Measurements from ENCODE around the gene PTGIS.

- TF ChIP-seq CTCF (IDR thresholded peaks at IDR 0.05) (no peak), ZFX (IDR thresholded peaks at IDR 0.05; ENCODE audit: borderline replicate concordance) (no peak)
These were observed 82.4 kb downstream of the PTGIS start for GRCh38 chr20:49485563-49485962.

All from 22Rv1 (cell line).